Liver (tissue), 9 donors: ENCODE data around the gene NBEA. TPM values are rescaled to one million over a fixed set of nuclear protein-coding genes. Genes with fewer than 3 reads are reported as not detected.
"Not testable (repeated sequence)": the region's sequence is repeated elsewhere in the genome, so short reads cannot be mapped to it uniquely, and the experiment has no call there.

ENCODE experiments used
- DNase-seq: peaks from one replicate; pipeline ENCODE4 v3.0.0-alpha.2; 2017; ENCODE audit warnings: low spot score
- H3K27ac ChIP-seq, 2 donors: one replicate each; pipeline ENCODE4 v1.7.0; 2013; ENCODE audit warnings: inconsistent platforms in 2 of 2, low read length in 2 of 2, control low read depth in 1 of 2, low read depth in 1 of 2, mild to moderate bottlenecking in 1 of 2
- H3K27me3 ChIP-seq, 4 donors: one replicate each; pipeline versions ENCODE4 v1.6.1 to v1.7.0; 2013; ENCODE audit warnings: low read length in 3 of 4, inconsistent platforms in 1 of 4, mild to moderate bottlenecking in 1 of 4, moderate library complexity in 1 of 4; ENCODE audit not compliant: control insufficient read depth in 4 of 4, insufficient read depth in 4 of 4
- H3K36me3 ChIP-seq, 4 donors: one replicate each; pipeline versions ENCODE4 v1.6.1 to v1.7.0; 2013; ENCODE audit warnings: low read length in 3 of 4, mild to moderate bottlenecking in 3 of 4, low read depth in 1 of 4, moderate library complexity in 1 of 4; ENCODE audit not compliant: control insufficient read depth in 4 of 4, insufficient read depth in 3 of 4
- H3K4me1 ChIP-seq, 4 donors: one replicate each; pipeline versions ENCODE4 v1.6.1 to v1.7.0; 2013; ENCODE audit warnings: low read length in 3 of 4, mild to moderate bottlenecking in 3 of 4, moderate library complexity in 1 of 4; ENCODE audit not compliant: control insufficient read depth in 4 of 4, insufficient read depth in 4 of 4
- H3K4me3 ChIP-seq, 3 donors: one replicate each; pipeline versions ENCODE4 v1.6.1 to v1.7.0; 2013; ENCODE audit warnings: low read length in 3 of 3, control low read depth in 1 of 3, low read depth in 1 of 3, mild to moderate bottlenecking in 1 of 3
- H3K9ac ChIP-seq, 2 donors: one replicate each; pipeline ENCODE4 v1.7.0; 2013; ENCODE audit warnings: low read length in 2 of 2, mild to moderate bottlenecking in 2 of 2, moderate library complexity in 2 of 2, control low read depth in 1 of 2, low read depth in 1 of 2
- H3K9me3 ChIP-seq, 4 donors: one replicate each; pipeline versions ENCODE4 v1.6.1 to v1.7.0; 2013; ENCODE audit warnings: low read length in 3 of 4; ENCODE audit not compliant: control insufficient read depth in 4 of 4
- FOXA1 ChIP-seq: IDR thresholded peaks from 2 replicates; pipeline ENCODE4 v1.6.1; 2016; ENCODE audit warnings: antibody characterized with exemption
- FOXA2 ChIP-seq: IDR thresholded peaks from 2 replicates; pipeline ENCODE4 v1.6.1; 2016; ENCODE audit warnings: antibody characterized with exemption
- GABPA ChIP-seq, 2 donors: IDR thresholded peaks in 1 of 2; conservative IDR thresholded peaks in 1 of 2; 2 replicates each; pipeline ENCODE4 v1.6.1; 2016; ENCODE audit warnings: antibody characterized with exemption in 2 of 2, mild to moderate bottlenecking in 1 of 2, moderate library complexity in 1 of 2
- HNF4G ChIP-seq: IDR thresholded peaks from 2 replicates; pipeline ENCODE4 v1.6.1; 2016; ENCODE audit warnings: antibody characterized with exemption
- JUND ChIP-seq, 2 donors: IDR thresholded peaks; 2 replicates each; pipeline ENCODE4 v1.6.1; 2016; ENCODE audit warnings: antibody characterized with exemption in 2 of 2
- NR2F2 ChIP-seq: IDR thresholded peaks from 2 replicates; pipeline ENCODE4 v1.6.1; 2016; ENCODE audit warnings: antibody characterized with exemption
- RAD21 ChIP-seq, 2 donors: IDR thresholded peaks; 2 replicates each; pipeline ENCODE4 v1.6.1; 2016; ENCODE audit warnings: antibody characterized with exemption in 2 of 2, mild to moderate bottlenecking in 2 of 2
- RXRA ChIP-seq, 2 donors: IDR thresholded peaks; 2 replicates each; pipeline ENCODE4 v1.6.1; 2017 to 2018; ENCODE audit warnings: antibody characterized with exemption in 2 of 2, mild to moderate bottlenecking in 1 of 2
- SP1 ChIP-seq: IDR thresholded peaks from 2 replicates; pipeline ENCODE4 v1.6.1; 2018; ENCODE audit warnings: antibody characterized with exemption, mild to moderate bottlenecking
- TAF1 ChIP-seq: conservative IDR thresholded peaks from 2 replicates; pipeline ENCODE4 v1.6.1; 2016; ENCODE audit warnings: antibody characterized with exemption, mild to moderate bottlenecking
- YY1 ChIP-seq: IDR thresholded peaks from 2 replicates; pipeline ENCODE4 v1.6.1; 2016; ENCODE audit warnings: antibody characterized with exemption, mild to moderate bottlenecking
- WGBS: extraction: QIAGEN DNeasy Blood & Tissue Kit; methylation state at CpG from one replicate; pipeline ENCODE4 v1.1.7; 2013; 5-methylcytosine and 5-hydroxymethylcytosine counted together
- polyA plus RNA-seq, 2 donors: library from polyadenylated mRNA; stranded (reverse) in 1 of 2; unstranded in 1 of 2; fragments of 200-250 nt in 1 of 2; fragments of >200 nt in 1 of 2; fragmentation: Nextera tagmentation in 1 of 2; extraction: Ambion mirVana in 1 of 2; gene quantifications; one replicate each; pipeline versions ENCODE4 v1.2.1 to v1.2.3, GENCODE V29; 2013 to 2015
- total RNA-seq, 2 donors: library from RNA; depleted of rRNA; stranded (reverse); fragments of >200 nt; gene quantifications; one replicate each; pipeline ENCODE4 v1.2.3, GENCODE V29; 2014
- TF ChIP-seq, protein P1 (sequence below): IDR thresholded peaks from 2 replicates; pipeline ENCODE4 v1.6.1; 2016; ENCODE audit warnings: antibody characterized with exemption, mild to moderate bottlenecking
- TF ChIP-seq, protein P2 (sequence below): IDR thresholded peaks from 2 replicates; pipeline ENCODE4 v1.6.1; 2016; ENCODE audit warnings: antibody characterized with exemption
- TF ChIP-seq, protein P3 (sequence below): fragments of 150-350 bp; IDR thresholded peaks from 2 replicates; pipeline ENCODE4 v1.5.1; 2017; ENCODE audit warnings: improper control_type of control experiment, low read depth, low read length; ENCODE audit not compliant: missing input control
- TF ChIP-seq, protein P4 (sequence below): IDR thresholded peaks from 2 replicates; pipeline ENCODE4 v1.6.1; 2016; ENCODE audit warnings: antibody characterized with exemption
- TF ChIP-seq, protein P5 (sequence below): IDR thresholded peaks from 2 replicates; pipeline ENCODE4 v1.6.1; 2016; ENCODE audit warnings: antibody characterized with exemption
- donor health status: healthy.
- donor health status: healthy.
- donor health status: healthy.
- donor health status: healthy.
- donor health status: healthy.

Gene NBEA
- total and polyA plus RNA-seq, 4 donors = 0.24 to 3.5 (median 1.4) TPM

DNA sequence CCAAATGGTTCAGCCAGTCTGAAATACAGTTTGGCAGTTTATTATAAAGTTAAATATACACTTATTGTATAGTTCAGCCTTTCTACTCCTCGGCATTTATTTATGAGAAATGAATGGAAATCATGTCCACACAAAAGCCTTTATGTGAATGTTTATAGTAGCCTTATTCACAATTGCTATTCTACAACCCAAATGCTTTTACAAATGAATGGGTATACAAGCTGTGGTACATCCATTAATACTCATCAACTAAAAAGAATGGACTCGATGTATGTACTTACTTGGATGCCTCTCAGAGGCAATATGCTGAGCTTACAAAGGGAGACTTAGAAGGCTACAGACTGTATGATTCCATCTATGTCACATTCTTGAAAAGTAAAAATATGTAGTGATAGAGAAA lies 150.7 kb downstream of the NBEA start (continued):
- TF ChIP-seq, protein P1, sequence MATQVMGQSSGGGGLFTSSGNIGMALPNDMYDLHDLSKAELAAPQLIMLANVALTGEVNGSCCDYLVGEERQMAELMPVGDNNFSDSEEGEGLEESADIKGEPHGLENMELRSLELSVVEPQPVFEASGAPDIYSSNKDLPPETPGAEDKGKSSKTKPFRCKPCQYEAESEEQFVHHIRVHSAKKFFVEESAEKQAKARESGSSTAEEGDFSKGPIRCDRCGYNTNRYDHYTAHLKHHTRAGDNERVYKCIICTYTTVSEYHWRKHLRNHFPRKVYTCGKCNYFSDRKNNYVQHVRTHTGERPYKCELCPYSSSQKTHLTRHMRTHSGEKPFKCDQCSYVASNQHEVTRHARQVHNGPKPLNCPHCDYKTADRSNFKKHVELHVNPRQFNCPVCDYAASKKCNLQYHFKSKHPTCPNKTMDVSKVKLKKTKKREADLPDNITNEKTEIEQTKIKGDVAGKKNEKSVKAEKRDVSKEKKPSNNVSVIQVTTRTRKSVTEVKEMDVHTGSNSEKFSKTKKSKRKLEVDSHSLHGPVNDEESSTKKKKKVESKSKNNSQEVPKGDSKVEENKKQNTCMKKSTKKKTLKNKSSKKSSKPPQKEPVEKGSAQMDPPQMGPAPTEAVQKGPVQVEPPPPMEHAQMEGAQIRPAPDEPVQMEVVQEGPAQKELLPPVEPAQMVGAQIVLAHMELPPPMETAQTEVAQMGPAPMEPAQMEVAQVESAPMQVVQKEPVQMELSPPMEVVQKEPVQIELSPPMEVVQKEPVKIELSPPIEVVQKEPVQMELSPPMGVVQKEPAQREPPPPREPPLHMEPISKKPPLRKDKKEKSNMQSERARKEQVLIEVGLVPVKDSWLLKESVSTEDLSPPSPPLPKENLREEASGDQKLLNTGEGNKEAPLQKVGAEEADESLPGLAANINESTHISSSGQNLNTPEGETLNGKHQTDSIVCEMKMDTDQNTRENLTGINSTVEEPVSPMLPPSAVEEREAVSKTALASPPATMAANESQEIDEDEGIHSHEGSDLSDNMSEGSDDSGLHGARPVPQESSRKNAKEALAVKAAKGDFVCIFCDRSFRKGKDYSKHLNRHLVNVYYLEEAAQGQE = no peak
- TF ChIP-seq GABPA (IDR thresholded peaks at IDR 0.05 in 1 of 2, conservative IDR thresholded peaks at IDR 0.05 in 1 of 2) (no peak), HNF4G (no peak), YY1 (no peak)
- TF ChIP-seq, protein P2, sequence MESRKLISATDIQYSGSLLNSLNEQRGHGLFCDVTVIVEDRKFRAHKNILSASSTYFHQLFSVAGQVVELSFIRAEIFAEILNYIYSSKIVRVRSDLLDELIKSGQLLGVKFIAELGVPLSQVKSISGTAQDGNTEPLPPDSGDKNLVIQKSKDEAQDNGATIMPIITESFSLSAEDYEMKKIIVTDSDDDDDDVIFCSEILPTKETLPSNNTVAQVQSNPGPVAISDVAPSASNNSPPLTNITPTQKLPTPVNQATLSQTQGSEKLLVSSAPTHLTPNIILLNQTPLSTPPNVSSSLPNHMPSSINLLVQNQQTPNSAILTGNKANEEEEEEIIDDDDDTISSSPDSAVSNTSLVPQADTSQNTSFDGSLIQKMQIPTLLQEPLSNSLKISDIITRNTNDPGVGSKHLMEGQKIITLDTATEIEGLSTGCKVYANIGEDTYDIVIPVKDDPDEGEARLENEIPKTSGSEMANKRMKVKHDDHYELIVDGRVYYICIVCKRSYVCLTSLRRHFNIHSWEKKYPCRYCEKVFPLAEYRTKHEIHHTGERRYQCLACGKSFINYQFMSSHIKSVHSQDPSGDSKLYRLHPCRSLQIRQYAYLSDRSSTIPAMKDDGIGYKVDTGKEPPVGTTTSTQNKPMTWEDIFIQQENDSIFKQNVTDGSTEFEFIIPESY = no peak

DNA sequence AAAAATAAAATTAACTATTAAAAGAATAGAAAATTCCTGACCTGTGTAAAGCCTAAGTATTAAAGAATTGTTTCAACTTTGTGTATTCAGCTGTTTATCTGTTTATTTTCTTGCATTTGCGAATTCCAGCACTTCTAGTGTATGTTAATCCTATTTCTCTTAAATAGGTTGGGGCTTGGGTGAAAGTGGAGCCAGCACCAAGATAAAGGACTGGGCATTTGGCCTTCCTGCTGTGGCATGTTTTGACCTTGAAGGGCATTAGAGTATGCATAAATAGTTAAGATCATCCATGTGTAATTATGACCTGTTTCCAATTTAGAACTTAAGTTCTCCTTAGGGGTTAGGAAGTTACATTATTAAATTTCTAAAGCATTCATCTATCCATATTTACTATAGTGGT lies 151.3 kb downstream of the NBEA start:
- Histone ChIP-seq H3K27ac (no peak overlapping the region), H3K36me3 (no peaks in the 10 kb centered on the region), H3K4me1 (no peaks in the 10 kb centered on the region), H3K9ac (no peak overlapping the region), H3K4me3 (no peak overlapping the region), H3K27me3 (no peaks in the 10 kb centered on the region), H3K9me3 (no peaks in the 10 kb centered on the region)
- DNase-seq = no peak
- TF ChIP-seq FOXA1 (no peak), RXRA (IDR thresholded peaks at IDR 0.05) (no peak), RAD21 (IDR thresholded peaks at IDR 0.05) (no peak), GABPA (IDR thresholded peaks at IDR 0.05 in 1 of 2, conservative IDR thresholded peaks at IDR 0.05 in 1 of 2) (no peak), NR2F2 (no peak), SP1 (no peak), TAF1 (no peak), JUND (IDR thresholded peaks at IDR 0.05) (no peak), FOXA2 (no peak), YY1 (no peak)
- TF ChIP-seq, protein P3, sequence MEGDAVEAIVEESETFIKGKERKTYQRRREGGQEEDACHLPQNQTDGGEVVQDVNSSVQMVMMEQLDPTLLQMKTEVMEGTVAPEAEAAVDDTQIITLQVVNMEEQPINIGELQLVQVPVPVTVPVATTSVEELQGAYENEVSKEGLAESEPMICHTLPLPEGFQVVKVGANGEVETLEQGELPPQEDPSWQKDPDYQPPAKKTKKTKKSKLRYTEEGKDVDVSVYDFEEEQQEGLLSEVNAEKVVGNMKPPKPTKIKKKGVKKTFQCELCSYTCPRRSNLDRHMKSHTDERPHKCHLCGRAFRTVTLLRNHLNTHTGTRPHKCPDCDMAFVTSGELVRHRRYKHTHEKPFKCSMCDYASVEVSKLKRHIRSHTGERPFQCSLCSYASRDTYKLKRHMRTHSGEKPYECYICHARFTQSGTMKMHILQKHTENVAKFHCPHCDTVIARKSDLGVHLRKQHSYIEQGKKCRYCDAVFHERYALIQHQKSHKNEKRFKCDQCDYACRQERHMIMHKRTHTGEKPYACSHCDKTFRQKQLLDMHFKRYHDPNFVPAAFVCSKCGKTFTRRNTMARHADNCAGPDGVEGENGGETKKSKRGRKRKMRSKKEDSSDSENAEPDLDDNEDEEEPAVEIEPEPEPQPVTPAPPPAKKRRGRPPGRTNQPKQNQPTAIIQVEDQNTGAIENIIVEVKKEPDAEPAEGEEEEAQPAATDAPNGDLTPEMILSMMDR = no peak
- TF ChIP-seq, protein P1 = no peak
- TF ChIP-seq, protein P4, sequence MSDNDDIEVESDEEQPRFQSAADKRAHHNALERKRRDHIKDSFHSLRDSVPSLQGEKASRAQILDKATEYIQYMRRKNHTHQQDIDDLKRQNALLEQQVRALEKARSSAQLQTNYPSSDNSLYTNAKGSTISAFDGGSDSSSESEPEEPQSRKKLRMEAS = no peak
- TF ChIP-seq, protein P5, sequence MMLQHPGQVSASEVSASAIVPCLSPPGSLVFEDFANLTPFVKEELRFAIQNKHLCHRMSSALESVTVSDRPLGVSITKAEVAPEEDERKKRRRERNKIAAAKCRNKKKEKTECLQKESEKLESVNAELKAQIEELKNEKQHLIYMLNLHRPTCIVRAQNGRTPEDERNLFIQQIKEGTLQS = no peak
- 92% methylated on average over 1 of the region's 1 CpG for WGBS

DNA sequence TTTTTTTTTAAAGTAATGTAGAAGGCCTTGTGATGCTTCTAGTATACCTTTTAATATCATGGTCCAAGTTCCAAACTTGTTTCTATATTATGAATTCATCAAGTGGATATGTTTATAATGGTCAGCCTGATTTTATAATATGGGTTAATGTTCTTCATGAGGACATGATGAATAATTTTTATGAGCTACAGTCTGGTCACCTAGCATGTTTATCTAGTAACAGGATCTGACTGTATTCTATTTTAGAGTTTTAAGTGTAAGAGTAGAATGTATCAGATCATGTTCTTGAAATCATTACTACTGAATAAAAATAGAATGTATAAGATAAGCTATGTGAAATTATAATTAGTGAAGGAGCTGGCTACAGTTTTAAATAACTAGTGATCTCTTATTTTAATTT lies 164.7 kb downstream of the NBEA start:
- not testable (repeated sequence) for H3K4me3 ChIP-seq, H3K27ac ChIP-seq, H3K9ac ChIP-seq, H3K9me3 ChIP-seq, H3K4me1 ChIP-seq, H3K27me3 ChIP-seq, H3K36me3 ChIP-seq, DNase-seq
